Caki2 (cell line): ENCODE data around the gene SPAG8. TPM values are rescaled to one million over a fixed set of nuclear protein-coding genes. Genes with fewer than 3 reads are reported as not detected.

Experiments used
- DNase-seq: peaks from one replicate; pipeline ENCODE4 v3.0.0-alpha.2; 2015; ENCODE audit warnings: low read depth
- in situ Hi-C: cut with HindIII; loops from 2 replicates; pipeline ENCODE4 v1.10.0; 2016; ENCODE audit warnings: low sequenced_read_pairs, low pct_unique_long_range_greater_than_20kb, mixed read lengths
- total RNA-seq: library from RNA; depleted of rRNA; stranded (reverse); fragments of >200 nt; shearing (Covaris generic); gene quantifications from 2 replicates; pipeline ENCODE4 v1.2.3, GENCODE V29; 2014; ENCODE audit warnings: low replicate concordance; rRNA removed

SPAG8 gene, protein sequence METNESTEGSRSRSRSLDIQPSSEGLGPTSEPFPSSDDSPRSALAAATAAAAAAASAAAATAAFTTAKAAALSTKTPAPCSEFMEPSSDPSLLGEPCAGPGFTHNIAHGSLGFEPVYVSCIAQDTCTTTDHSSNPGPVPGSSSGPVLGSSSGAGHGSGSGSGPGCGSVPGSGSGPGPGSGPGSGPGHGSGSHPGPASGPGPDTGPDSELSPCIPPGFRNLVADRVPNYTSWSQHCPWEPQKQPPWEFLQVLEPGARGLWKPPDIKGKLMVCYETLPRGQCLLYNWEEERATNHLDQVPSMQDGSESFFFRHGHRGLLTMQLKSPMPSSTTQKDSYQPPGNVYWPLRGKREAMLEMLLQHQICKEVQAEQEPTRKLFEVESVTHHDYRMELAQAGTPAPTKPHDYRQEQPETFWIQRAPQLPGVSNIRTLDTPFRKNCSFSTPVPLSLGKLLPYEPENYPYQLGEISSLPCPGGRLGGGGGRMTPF
- total RNA-seq, result 0.24 TPM in 1 of 2 replicates, not detected in the other

DNA sequence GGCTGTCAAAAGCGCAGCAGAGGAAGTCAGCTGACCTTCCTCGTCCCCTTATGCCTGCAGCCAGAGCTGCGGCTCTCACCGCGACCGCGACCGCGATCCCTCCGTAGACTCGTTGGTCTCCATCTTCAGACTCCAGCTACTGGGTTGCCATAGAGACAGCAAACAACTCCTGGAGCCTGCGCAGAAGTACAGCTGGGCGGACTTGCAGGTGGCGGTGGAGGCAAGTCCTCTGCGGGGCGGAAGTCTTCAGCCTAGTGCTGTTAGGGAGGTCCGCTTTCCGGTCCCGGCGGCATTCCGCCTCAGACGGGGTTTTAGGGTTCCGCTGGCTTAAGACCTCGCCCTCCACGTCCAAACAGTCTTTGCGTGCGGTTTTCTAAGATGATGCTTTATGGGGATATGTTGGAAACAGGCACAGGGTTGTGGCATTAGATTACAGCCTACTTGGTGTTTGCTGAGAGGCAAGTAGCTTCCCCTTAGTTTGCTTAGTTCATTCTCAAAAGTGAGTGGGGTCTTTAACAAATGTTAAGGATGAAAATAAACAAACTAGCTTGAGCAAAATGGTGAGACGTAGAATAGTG lies at the start of gene SPAG8:
SPAG8 (minus strand) TSS at position 238 of the 578 bp plus-strand sequence; CDS start at position 123, 115 bp downstream.
- in situ Hi-C loops, result no loop called here
- DNase-seq, result peak; percentile 83

DNA sequence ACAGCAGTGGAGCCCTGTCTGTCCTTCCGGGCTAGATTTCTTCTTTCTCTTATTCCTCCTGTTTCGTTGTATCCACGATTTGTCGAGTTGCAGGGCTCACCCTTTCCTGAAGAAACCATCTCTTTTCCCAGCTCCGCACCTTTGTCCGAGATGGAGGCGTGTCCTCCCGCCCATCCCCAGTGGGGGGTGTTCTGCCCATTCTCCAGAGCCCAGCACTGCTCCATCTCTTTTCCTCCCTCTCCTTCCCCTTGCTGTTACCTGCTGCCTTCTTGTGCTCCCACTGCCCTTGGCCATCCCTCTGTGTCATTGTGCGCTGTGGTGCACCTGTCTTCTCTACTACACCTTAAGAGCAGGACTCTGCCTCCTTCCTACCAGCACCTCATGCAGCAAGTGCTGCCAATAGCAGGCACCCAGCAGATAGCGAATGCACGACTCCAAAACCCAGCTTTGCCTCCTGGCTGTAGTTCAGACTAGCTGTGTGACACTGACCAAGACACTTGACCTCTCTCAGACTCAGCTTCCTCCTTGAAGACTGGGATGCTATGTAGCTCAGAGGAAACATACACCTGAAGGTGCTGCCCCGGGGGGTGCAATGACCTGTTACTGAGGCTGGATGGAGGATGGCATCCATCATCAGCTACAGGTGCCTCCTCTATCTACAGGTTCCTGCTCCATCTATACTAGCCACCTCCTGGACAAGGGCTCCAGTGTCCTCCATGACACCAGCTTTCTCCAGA lies 49.3 kb upstream of the SPAG8 start:
- no peak for DNase-seq
- in situ Hi-C loops, result no loop called here

DNA sequence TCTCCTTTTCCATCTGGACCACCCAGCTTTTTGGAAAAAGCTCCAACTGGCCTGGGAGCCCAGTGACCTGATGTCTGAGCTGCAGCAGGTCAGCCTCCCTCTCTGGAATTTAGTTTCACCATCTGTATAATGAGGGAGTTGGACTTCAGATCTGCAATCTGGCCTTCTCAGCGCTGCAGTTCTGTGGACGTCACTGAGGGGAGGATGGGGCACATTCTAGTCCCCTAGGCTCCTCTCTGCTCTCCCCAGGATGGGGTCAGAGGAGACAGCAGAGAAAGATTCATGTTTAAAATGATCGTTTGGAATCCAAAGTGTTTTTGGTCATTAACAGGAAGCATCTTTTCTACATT lies 47.9 kb upstream of the SPAG8 start:
- DNase-seq, result no peak
- in situ Hi-C loops, result no loop called here

DNA sequence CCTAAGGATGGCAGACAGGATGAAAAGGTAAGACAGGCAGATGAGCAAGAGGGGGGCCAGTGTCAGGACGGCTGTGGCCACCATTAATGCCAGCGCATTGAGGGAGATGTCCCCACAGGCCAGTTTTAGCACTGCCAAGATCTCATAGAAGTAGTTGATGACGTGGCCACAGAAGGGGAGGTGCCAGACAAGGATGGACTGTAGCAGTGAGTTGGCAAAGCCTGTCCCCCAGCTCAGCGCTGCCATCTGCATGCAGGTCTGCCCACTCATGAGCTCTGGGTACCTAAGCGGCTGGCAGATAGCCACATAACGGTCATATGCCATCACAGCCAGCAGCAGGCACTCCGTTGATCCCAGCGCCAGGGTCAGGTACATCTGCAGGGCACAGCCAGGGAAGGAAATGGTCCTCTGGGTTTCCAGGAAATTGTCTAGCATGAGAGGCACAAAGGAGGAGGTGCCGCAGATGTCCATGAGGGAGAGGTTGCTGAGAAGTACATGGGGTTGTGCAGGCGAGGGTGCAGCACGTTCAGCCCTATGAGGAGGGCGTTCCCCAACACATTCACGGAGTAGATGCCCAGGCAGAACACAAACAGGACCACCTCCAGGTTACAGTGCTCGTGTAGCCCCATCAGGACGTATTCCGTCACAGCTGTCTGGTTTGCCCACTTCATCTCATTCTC lies 47.4 kb upstream of the SPAG8 start:
- in situ Hi-C loops, result no loop called here
- no peak for DNase-seq

DNA sequence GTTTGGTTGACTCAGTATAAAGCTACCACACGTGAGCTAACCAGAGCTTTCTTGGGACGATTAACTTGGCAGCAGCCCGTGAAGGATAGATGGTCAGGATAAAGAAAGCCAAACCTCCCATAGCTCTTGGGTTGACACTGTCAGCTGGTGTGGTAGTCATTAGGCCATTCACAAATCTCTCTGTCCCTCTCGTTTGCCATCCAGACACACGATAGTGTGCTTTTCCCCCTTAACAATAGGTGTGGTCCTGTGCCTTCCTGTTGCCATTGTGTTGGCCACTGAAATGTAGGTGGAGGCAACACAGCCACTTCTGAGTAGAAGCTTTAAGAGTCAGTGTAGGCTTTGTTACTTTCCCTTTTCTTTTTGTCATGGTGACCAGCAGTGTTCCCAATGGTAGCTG lies 46.4 kb upstream of the SPAG8 start:
- in situ Hi-C loops, result no loop called here
- no peak for DNase-seq

DNA sequence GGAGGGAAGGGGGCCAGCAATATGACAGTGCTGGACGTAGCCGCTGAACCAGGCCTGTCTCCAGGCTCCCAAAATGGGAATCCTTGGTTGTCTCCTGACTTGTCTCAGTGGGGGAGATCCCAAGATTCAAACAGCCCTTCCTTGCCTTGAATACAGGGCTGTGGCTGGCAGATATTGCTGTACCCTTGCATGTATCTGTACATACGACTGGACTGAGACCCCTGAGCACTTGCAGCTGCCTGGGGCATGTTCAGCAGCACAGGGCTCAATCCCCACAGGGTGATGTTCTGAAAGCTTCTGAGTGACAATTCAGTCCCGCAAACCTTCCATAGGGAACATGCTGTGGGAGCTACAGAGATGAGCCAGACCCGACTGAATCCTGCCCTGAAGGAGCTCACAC lies 44.8 kb upstream of the SPAG8 start:
- DNase-seq, result no peak
- in situ Hi-C loops, result no loop called here

DNA sequence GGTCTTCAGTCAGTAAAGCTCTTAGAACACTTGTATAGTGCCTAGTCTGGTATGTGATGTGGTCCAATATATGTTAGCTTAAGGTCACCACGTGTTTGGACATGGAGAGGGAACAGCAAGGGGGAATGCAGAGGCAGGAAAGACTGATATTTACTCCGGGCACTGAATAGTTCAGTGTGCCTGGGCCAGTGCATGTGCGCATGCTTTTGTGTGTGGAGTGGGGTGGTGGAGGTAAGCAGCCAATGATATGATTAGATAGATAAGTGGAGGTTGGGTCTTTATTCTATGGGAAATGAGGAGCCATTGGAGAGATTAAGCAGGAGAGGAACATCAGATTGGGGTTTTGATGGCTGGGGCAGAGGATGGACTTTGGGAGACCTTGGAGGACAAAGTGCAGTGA lies 44.1 kb upstream of the SPAG8 start:
- DNase-seq, result no peak
- in situ Hi-C loops, result no loop called here

DNA sequence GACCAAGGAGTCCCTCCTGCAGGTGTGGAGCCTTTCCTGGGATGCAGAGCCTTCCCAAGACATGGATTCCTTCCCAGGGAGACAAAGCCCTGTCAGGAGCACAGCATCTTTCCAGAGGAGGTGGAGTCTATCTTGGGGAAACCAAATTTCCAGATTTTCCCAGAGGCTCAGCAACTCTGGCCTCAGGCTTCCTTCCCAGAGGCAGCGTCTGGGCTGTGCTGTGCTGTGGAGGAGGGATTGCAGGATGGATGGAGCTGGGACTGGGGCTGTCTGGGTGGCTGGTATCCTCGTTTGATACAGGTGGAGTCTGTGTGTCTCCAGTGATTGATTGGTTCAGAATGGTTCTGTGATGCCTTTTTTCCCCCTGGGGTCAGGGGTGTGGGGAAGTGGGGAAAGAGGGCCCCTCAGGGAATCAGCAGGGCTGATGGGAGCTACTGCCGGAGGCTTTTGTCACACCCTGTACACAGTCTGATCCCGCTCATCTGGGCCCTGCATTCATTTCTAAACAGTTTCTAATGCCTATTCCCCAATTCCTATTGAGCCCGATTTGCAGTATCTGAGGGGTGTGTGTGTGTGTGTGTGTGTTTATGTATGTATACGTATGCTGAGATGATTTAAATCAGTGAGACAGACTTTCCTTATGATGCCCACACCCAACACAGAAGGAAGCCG lies 42.2 kb upstream of the SPAG8 start:
- in situ Hi-C loops, result no loop called here
- DNase-seq, result no peak

DNA sequence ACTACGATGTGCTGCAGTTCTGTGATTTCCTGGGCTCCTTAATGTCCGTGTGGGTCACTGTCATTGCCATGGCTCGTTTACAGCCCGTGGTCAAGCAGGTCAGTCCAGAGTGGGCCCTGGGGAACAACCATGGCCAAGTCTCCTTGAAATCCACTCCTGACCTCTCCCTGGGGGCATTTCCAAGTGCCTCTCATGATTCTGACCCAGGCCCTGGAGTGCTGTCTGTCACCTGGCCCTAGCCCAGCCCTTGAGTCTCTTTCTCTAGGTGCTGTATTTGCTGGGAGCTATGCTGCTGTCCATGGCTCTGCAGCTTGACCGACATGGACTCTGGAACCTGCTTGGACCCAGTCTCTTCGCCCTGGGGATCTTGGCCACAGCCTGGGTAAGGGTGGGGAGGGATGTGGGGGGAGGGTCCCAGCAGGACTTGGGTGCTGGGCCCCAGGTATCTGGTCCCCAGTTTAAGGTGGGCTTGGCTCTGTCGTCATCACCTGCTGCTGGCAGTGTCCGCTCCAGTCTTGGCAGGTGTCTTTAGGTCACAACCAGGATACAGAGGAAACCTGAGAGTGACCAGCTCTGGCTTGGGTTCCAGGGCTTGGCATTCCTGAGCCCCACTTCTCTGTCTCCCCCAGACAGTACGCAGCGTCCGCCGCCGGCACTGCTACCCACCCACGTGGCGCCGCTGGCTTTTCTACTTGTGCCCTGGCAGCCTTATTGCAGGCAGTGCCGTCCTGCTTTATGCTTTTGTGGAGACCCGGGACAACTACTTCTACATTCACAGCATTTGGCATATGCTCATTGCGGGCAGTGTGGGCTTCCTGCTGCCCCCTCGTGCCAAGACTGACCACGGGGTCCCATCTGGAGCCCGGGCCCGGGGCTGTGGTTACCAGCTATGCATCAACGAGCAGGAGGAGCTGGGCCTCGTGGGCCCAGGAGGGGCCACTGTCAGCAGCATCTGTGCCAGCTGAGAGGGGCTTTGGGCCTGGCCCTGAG lies 41.1 kb upstream of the SPAG8 start:
- in situ Hi-C loops, result no loop called here

DNA sequence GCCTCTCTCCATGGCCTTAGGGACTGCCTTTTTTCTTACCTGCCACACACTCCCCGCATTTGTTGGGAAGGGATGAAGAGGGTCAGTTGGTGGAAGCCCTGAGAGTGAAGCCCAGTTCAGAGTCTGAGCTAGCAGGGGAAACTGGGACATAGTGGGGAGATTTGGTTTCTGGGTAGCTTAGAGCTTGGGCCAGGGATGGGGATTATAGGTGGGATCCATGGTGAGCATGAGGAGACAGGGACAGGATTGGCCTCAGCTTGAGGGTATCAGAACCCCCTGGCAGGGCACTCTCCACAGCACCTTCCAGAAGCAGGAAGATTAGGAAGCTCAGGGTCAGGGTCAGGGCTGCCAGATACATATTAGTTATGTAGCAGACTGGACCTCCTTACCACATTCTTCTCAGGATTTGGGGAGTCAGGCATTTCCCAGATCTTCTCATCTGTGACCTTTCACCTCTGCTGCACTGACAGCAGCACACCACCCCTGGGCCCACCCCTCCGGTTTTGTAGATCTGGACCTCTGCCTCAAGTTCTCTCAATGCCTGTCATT lies 40.3 kb upstream of the SPAG8 start:
- no peak for DNase-seq
- in situ Hi-C loops, result no loop called here

More for the DNA sequence above, 41.1 kb upstream of the SPAG8 start:
- DNase-seq, result no peak

DNA sequence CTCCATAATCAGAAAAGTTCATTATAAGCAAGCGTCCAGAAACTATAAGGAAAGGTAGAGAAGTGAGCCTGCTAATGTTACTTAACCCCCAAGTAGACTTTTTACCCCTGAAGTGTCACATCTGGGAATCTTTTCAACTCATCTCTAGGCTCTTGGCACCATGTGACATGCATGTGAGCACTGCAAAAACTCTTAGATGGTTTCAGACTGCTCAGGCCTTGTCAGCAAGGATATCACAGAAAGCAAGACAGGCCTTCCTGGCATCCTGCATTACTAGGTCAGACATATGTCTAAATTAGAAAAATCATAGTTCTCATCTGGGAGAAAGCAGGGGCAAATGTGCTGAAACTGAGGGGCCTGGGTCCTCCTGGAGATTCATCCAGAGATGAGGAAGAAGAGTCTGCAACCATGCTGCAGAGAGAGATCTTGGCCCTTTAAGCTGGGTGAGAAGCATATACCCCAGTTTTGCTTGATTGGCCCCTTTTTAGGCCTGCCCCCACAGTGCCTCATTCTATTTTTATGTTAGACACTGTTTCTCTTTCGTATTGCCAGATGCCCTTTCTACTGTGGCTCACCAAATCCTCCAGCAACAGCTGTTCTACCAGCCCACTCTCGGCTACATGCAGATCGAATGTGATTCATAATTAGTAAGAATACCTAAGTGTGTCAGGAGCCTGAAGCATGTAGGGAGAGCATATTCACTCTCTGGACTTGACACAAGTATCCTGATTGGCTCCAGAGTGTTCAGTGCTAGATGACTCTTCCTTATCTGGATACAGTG lies 35.9 kb upstream of the SPAG8 start:
- in situ Hi-C loops, result no loop called here
- no peak for DNase-seq

DNA sequence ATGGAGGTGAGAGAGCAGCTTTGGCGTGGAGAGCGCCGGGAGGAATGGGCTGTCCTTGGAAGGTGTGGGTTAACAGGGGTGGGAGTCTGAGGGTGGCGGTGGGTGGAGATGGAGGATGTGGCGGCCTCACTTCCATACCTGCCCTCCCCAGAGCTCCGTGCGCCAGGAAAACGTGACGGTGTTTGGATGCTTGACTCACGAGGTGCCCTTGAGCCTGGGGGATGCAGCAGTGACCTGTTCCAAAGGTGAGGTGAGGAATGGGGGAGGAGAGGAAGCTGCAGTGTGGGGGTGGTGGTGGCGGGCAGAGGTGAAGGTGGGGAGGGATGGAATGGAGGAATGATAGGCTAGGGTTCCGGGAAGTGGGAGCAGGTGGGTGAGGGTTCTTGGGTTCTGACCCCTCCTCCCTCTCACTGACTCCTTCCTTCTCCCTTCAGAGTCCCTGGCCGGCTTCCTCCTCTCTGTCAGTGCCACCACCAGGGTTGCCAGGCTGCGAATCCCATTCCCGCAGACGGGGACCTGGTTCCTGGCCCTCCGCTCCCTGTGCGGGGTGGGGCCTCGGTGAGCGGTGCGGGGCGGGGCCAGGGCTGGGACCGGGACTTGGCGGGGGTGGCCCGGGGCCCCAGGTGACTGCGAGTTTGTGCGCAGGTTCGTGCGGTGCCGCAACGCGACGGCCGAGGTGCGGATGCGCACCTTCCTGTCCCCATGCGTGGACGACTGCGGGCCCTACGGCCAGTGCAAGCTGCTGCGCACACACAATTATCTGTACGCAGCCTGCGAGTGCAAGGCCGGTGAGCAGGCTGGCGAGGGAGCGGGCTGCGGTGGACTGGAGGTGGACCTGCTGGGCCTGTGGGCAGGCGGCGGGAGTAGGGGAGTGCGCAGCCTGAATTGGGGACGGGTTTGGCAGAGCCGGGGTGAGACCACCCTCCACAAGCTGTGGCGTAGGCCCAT lies 34.0 kb upstream of the SPAG8 start:
- in situ Hi-C loops, result no loop called here
- no peak for DNase-seq

DNA sequence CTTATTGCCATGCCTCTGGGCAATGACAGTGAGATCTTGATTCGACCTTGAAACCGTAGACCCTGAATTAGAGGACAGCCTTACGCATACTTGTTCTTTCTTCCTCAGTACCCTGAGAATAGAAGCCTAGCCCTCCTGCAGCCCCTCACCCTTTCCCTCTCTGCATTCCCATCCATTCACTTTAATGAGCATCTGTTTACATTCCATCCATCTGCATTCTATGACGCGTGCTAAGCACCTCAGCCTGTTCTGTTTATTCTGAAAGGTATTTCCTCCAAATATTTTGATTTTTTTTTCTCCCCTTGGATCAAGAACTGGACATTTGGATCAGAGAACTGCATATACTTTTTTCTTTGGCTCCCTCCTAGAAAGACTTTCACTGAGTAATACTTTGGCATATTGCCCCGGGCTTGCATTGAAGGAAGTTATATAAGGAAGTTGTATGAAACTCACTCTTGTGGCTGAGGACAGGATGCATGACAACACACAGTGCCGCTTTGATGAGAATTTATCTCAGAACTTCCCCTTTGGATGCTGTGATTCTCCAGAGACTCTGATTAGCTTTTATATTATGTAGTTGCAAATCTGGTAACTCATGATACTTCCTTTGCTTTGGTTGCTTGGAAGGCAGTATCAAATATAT lies 32.7 kb upstream of the SPAG8 start:
- in situ Hi-C loops, result no loop called here
- peak; percentile 31 for DNase-seq

DNA sequence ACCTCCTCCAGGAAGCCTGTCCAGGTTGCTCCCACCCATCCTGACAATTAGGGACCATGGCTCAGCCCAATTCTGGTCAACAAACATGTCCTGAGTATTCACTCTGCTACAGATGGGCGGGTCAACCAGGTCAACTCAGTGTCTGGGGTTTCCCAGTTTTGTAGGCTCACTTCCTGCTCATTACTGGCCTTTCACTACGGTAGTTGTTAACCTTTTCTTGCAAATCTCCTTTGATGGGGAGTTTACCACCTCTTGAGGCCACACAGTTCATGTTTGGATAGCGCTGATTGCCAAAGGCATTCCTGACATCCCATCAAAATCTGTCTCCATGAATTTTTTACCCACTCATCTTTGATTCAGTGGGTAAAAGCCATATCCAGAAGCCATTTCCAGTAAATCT lies 30.7 kb upstream of the SPAG8 start:
- in situ Hi-C loops, result no loop called here
- no peak for DNase-seq
